HEK293 (cell line): ENCODE measurements around the gene MCAT.
"Not testable (repeated sequence)": the region's sequence is repeated elsewhere in the genome, so short reads cannot be mapped to it uniquely, and the experiment has no call there.

Experiments
- CTCF ChIA-PET: fragments of 350-600 bp; formaldehyde crosslinking; extraction: SDS; loops from one replicate; lab custom pipeline; 2021; ENCODE audit warnings: antibody characterized with exemption; lab: Yijun Ruan, JAX
- POLR2A ChIA-PET: fragments of 300-600 bp; formaldehyde crosslinking; extraction: SDS; loops from one replicate; lab custom pipeline; 2020; ENCODE audit warnings: antibody characterized with exemption, inconsistent platforms; lab: Yijun Ruan, JAX
- H3K27ac ChIP-seq: fragments of 200-500 bp; sonication (Bioruptor generic); 2 replicates; pipeline ENCODE4 v1.5.1; 2014; ENCODE audit warnings: low read depth, low read length, control low read depth, inconsistent platforms; ENCODE audit errors: extremely low read depth
- H3K36me3 ChIP-seq, 2 experiments: fragments of 200-500 bp in 1 of 2; sonication (Bioruptor generic) in 1 of 2; 1 replicate in 1 of 2; 2 replicates in 1 of 2; pipeline ENCODE4 v1.5.1; 2014 to 2017; ENCODE audit warnings: inconsistent platforms in 2 of 2, low read length in 2 of 2; ENCODE audit not compliant: control insufficient read depth in 2 of 2, insufficient read depth in 1 of 2
- H3K4me1 ChIP-seq: fragments of 200-500 bp; sonication (Bioruptor generic); 2 replicates; pipeline ENCODE4 v1.5.1; 2014; ENCODE audit warnings: mild to moderate bottlenecking, low read length, inconsistent platforms; ENCODE audit not compliant: control insufficient read depth, insufficient read depth
- H3K4me3 ChIP-seq: 2 replicates; pipeline ENCODE4 v1.5.1; 2011; ENCODE audit warnings: low read depth, mild to moderate bottlenecking, control low read depth, low read length, moderate library complexity
- H3K9me3 ChIP-seq: fragments of 200-500 bp; sonication (Bioruptor generic); 2 replicates; pipeline ENCODE4 v1.5.1; 2014; ENCODE audit warnings: low read depth, low read length, inconsistent platforms; ENCODE audit not compliant: control insufficient read depth, insufficient read depth
- KLF10 ChIP-seq: fragments of 450-650 bp; IDR thresholded peaks from 2 replicates; pipeline ENCODE4 v1.5.1; 2018; ENCODE audit warnings: missing biosample characterization, mild to moderate bottlenecking, missing genetic modification characterization
- KLF8 ChIP-seq: fragments of 450-650 bp; formaldehyde crosslinking; IDR thresholded peaks from 2 replicates; pipeline ENCODE4 v1.5.1; 2016; ENCODE audit warnings: missing biosample characterization, missing genetic modification characterization
- OSR2 ChIP-seq: fragments of 450-650 bp; formaldehyde crosslinking; IDR thresholded peaks from 2 replicates; pipeline ENCODE4 v1.5.1; 2016; ENCODE audit warnings: missing biosample characterization, missing genetic modification characterization
- PRDM1 ChIP-seq: fragments of 450-650 bp; formaldehyde crosslinking; IDR thresholded peaks from 2 replicates; pipeline ENCODE4; 2016; ENCODE audit warnings: missing biosample characterization, missing genetic modification characterization
- SP7 ChIP-seq: fragments of 450-650 bp; formaldehyde crosslinking; IDR thresholded peaks from 2 replicates; pipeline ENCODE4 v1.5.1; 2016; ENCODE audit warnings: missing biosample characterization, missing genetic modification characterization
- TCF7L2 ChIP-seq: IDR thresholded peaks from 2 replicates; pipeline ENCODE4 v1.6.1; 2011; ENCODE audit warnings: low read depth, mild to moderate bottlenecking, inconsistent platforms, low read length, moderate library complexity, borderline replicate concordance
- WT1 ChIP-seq: fragments of 450-650 bp; formaldehyde crosslinking; IDR thresholded peaks from 2 replicates; pipeline ENCODE4 v1.5.1; 2016; ENCODE audit warnings: missing biosample characterization, missing genetic modification characterization
- ZBTB8A ChIP-seq: fragments of 450-650 bp; formaldehyde crosslinking; IDR thresholded peaks from 2 replicates; pipeline ENCODE4 v1.5.1; 2016; ENCODE audit warnings: missing biosample characterization, missing genetic modification characterization
- ZEB2 ChIP-seq: fragments of 450-650 bp; formaldehyde crosslinking; IDR thresholded peaks from 2 replicates; pipeline ENCODE4 v1.5.1; 2016; ENCODE audit warnings: missing biosample characterization, missing genetic modification characterization
- ZFP69B ChIP-seq: fragments of 450-650 bp; formaldehyde crosslinking; IDR thresholded peaks from 2 replicates; pipeline ENCODE4 v1.5.1; 2016; ENCODE audit warnings: missing biosample characterization, missing genetic modification characterization
- ZNF112 ChIP-seq: fragments of 450-650 bp; formaldehyde crosslinking; IDR thresholded peaks from 2 replicates; pipeline ENCODE4 v1.5.0; 2017; ENCODE audit warnings: missing biosample characterization, missing genetic modification characterization
- ZNF16 ChIP-seq: fragments of 450-650 bp; formaldehyde crosslinking; IDR thresholded peaks from 2 replicates; pipeline ENCODE4 v1.5.1; 2016; ENCODE audit warnings: low read depth, missing biosample characterization, missing genetic modification characterization
- ZNF366 ChIP-seq: fragments of 450-650 bp; formaldehyde crosslinking; conservative IDR thresholded peaks from 2 replicates; pipeline ENCODE4 v1.5.1; 2016; ENCODE audit warnings: missing biosample characterization, missing genetic modification characterization
- ZNF394 ChIP-seq: fragments of 450-650 bp; formaldehyde crosslinking; IDR thresholded peaks from 2 replicates; pipeline ENCODE4 v1.5.1; 2016; ENCODE audit warnings: missing biosample characterization, missing genetic modification characterization, mild to moderate bottlenecking, moderate library complexity, borderline replicate concordance
- ZNF629 ChIP-seq: fragments of 450-650 bp; formaldehyde crosslinking; IDR thresholded peaks from 2 replicates; pipeline ENCODE4 v1.5.1; 2017; ENCODE audit warnings: missing biosample characterization, missing genetic modification characterization
- ZNF664 ChIP-seq: fragments of 450-650 bp; formaldehyde crosslinking; IDR thresholded peaks from 2 replicates; pipeline ENCODE4 v1.5.1; 2016; ENCODE audit warnings: missing biosample characterization, missing genetic modification characterization
- TF ChIP-seq, protein P1 (sequence below): fragments of 450-650 bp; formaldehyde crosslinking; IDR thresholded peaks from 2 replicates; pipeline ENCODE4 v1.5.1; 2016; ENCODE audit warnings: missing biosample characterization, missing genetic modification characterization
- TF ChIP-seq, protein P2 (sequence below): fragments of 450-650 bp; formaldehyde crosslinking; IDR thresholded peaks from 2 replicates; pipeline ENCODE4 v1.5.1; 2016; ENCODE audit warnings: missing biosample characterization, missing genetic modification characterization, borderline replicate concordance
- TF ChIP-seq, protein P3 (sequence below): fragments of 450-650 bp; formaldehyde crosslinking; IDR thresholded peaks from 2 replicates; pipeline ENCODE4 v1.5.1; 2016; ENCODE audit warnings: missing biosample characterization, missing genetic modification characterization

Gene MCAT

DNA sequence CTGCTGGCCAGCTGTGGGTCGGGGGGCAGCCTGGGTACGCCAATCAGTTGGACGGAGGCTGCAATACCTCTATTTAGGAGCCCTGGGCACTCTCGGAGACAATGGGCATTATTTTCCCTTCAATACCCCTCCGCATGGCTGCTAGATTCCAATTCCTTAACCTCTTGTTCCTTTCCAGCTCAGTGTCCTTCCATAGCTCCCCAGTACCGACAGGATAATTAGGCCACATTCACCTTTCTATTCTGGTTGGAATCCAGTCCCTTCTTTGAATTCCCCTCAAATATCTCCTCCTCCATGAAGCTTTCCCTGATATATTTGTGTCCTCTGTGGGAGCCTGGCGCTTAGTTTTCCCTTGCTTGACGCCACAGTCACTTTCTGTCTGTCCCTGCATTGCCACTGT, 36.9 kb downstream of the MCAT start:
- H3K4me1 ChIP-seq, result peaks cover 3% of the 10 kb centered on the region; the same call in 1 of the 2 replicates
- ChIA-PET POLR2A (no interaction called here), CTCF (interaction anchor here (0.8 kb wide), 1 partner anchor 10 kb away, joined by 4 read pairs; no protein-coding TSS in a partner anchor)
- no peak overlapping the region for H3K27ac ChIP-seq
- no peaks in the 10 kb centered on the region for H3K36me3 ChIP-seq
- TF ChIP-seq ZNF112, result no peak
- TF ChIP-seq ZNF16 (tag by site-specific recombination), result peak; percentile 56; the same call in 1 of the 2 replicates
- no peaks in the 10 kb centered on the region for H3K9me3 ChIP-seq
- H3K4me3 ChIP-seq, result no peak overlapping the region

DNA sequence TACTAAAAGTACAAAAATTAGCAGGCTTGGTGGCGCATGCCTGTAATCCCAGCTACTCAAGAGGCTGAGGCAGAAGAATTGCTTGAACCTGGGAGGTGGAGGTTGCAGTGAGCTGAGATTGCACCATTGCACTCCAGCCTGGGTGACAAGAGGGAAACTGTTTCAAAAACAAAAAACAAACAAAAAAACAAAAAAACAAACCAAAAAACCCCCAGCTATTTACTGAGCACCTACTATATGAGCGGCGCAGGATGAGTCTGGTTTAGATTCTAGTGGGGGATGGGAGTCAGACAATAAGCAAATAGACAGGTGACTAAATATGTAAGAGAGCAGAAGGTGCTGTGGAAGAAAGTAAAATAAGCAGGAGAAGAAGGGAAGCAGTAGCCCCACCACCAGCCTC, 38.2 kb downstream of the MCAT start:
- not testable (repeated sequence) for H3K4me3 ChIP-seq, H3K4me1 ChIP-seq, H3K9me3 ChIP-seq, H3K27ac ChIP-seq, H3K36me3 ChIP-seq
- ChIA-PET CTCF (interaction anchor here (0.6 to 0.9 kb wide), 2 partner anchors 19 to 44 kb away, joined by 3 to 4 read pairs; no protein-coding TSS in a partner anchor), POLR2A (interaction anchor here (0.9 kb wide), 1 partner anchor 22 kb away, joined by 3 read pairs; no protein-coding TSS in a partner anchor)
- TF ChIP-seq ZNF664 (tag by site-specific recombination), result peak; percentile 95

DNA sequence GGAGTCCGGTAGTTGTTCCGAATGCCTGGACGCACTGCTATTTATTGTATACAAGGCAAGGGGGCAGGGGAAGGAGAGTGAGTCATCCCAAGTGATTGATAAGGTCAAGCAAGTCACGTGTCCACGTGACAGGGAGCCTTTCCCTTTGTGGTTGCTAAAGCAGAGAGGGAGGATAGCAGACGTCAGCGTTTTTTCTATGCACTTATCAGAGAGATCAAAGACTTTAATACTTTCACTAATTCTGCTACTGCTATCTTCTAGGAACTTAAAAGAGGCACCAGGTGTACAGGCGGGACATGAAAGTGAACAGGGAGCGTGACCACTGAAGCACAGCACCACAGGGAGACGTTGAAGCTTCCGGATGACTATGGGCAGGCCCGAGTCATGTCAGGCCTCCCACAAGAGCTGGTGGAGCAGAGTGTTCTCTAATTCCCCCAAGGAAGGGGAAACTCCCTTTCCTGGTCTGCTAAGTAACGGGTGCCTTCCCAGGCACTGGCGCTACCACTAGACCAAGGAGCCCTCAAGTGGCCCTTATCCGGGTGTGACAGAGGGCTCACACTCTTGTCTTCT, 39.1 kb downstream of the MCAT start:
- H3K9me3 ChIP-seq, H3K4me1 ChIP-seq, H3K36me3 ChIP-seq, H3K27ac ChIP-seq, H3K4me3 ChIP-seq, POLR2A ChIA-PET: not testable (repeated sequence)
- TF ChIP-seq ZFP69B (tag by site-specific recombination) (0 out of 2 replicates have a peak, but pooled peaks have one; percentile 48), ZNF394 (tag by site-specific recombination) (0 out of 2 replicates have a peak, but pooled peaks have one; percentile 20), KLF10 (0 out of 2 replicates have a peak, but pooled peaks have one; percentile 33), ZNF629 (tag by site-specific recombination) (0 out of 2 replicates have a peak, but pooled peaks have one; percentile 40), KLF8 (tag by site-specific recombination) (0 out of 2 replicates have a peak, but pooled peaks have one; percentile 16), SP7 (0 out of 2 replicates have a peak, but pooled peaks have one; percentile 48), ZNF366 (tag by site-specific recombination) (0 out of 2 replicates have a peak, but pooled peaks have one; percentile 22), ZBTB8A (tag by site-specific recombination) (peak; percentile 76), WT1 (peak; percentile 47), ZEB2 (tag by site-specific recombination) (0 out of 2 replicates have a peak, but pooled peaks have one; percentile 30), OSR2 (tag by site-specific recombination) (0 out of 2 replicates have a peak, but pooled peaks have one; percentile 32), TCF7L2 (peak; percentile 95), PRDM1 (tag by site-specific recombination) (peak; percentile 37; the same call in 1 of the 2 replicates)
- TF ChIP-seq, protein P1, sequence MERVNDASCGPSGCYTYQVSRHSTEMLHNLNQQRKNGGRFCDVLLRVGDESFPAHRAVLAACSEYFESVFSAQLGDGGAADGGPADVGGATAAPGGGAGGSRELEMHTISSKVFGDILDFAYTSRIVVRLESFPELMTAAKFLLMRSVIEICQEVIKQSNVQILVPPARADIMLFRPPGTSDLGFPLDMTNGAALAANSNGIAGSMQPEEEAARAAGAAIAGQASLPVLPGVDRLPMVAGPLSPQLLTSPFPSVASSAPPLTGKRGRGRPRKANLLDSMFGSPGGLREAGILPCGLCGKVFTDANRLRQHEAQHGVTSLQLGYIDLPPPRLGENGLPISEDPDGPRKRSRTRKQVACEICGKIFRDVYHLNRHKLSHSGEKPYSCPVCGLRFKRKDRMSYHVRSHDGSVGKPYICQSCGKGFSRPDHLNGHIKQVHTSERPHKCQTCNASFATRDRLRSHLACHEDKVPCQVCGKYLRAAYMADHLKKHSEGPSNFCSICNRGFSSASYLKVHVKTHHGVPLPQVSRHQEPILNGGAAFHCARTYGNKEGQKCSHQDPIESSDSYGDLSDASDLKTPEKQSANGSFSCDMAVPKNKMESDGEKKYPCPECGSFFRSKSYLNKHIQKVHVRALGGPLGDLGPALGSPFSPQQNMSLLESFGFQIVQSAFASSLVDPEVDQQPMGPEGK, result 0 out of 2 replicates have a peak, but pooled peaks have one; percentile 43
- TF ChIP-seq, protein P2, sequence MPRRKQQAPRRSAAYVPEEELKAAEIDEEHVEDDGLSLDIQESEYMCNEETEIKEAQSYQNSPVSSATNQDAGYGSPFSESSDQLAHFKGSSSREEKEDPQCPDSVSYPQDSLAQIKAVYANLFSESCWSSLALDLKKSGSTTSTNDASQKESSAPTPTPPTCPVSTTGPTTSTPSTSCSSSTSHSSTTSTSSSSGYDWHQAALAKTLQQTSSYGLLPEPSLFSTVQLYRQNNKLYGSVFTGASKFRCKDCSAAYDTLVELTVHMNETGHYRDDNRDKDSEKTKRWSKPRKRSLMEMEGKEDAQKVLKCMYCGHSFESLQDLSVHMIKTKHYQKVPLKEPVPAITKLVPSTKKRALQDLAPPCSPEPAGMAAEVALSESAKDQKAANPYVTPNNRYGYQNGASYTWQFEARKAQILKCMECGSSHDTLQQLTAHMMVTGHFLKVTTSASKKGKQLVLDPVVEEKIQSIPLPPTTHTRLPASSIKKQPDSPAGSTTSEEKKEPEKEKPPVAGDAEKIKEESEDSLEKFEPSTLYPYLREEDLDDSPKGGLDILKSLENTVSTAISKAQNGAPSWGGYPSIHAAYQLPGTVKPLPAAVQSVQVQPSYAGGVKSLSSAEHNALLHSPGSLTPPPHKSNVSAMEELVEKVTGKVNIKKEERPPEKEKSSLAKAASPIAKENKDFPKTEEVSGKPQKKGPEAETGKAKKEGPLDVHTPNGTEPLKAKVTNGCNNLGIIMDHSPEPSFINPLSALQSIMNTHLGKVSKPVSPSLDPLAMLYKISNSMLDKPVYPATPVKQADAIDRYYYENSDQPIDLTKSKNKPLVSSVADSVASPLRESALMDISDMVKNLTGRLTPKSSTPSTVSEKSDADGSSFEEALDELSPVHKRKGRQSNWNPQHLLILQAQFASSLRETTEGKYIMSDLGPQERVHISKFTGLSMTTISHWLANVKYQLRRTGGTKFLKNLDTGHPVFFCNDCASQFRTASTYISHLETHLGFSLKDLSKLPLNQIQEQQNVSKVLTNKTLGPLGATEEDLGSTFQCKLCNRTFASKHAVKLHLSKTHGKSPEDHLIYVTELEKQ (tag by site-specific recombination), result peak; percentile 71; the same call in 1 of the 2 replicates
- TF ChIP-seq, protein P3, sequence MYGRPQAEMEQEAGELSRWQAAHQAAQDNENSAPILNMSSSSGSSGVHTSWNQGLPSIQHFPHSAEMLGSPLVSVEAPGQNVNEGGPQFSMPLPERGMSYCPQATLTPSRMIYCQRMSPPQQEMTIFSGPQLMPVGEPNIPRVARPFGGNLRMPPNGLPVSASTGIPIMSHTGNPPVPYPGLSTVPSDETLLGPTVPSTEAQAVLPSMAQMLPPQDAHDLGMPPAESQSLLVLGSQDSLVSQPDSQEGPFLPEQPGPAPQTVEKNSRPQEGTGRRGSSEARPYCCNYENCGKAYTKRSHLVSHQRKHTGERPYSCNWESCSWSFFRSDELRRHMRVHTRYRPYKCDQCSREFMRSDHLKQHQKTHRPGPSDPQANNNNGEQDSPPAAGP, result peak; percentile 32; the same call in 1 of the 2 replicates
- CTCF ChIA-PET, result interaction anchor here (0.6 kb wide), 2 partner anchors 16 to 20 kb away, joined by 3 read pairs; no protein-coding TSS in a partner anchor
